ENCODE measurements around the gene ALDOB.

GRCh38 chr9:101478444-101478843 lies 42.9 kb upstream of the ALDOB start:
- no peak for TF ChIP-seq FOXK2 (IDR thresholded peaks at IDR 0.05)
- TF ChIP-seq FOXM1 (IDR thresholded peaks at IDR 0.05; ENCODE audit: borderline replicate concordance), result no peak
- no peak for TF ChIP-seq SP1 (IDR thresholded peaks at IDR 0.05)
- TF ChIP-seq ELF4 (IDR thresholded peaks at IDR 0.05), result no peak
- no peak for TF ChIP-seq FOXA1 (IDR thresholded peaks at IDR 0.05)
- no peak for TF ChIP-seq ZNF384 (IDR thresholded peaks at IDR 0.05)
- TF ChIP-seq ARNT (IDR thresholded peaks at IDR 0.05), result no peak
- TF ChIP-seq HDGF (IDR thresholded peaks at IDR 0.05; ENCODE audit: borderline replicate concordance), result no peak
- no peak for TF ChIP-seq SUZ12 (IDR thresholded peaks at IDR 0.05)
- TF ChIP-seq TARDBP (IDR thresholded peaks at IDR 0.05), result no peak
- TF ChIP-seq BHLHE40 (IDR thresholded peaks at IDR 0.05; ENCODE audit: borderline replicate concordance), result no peak
- TF ChIP-seq PKNOX1 (IDR thresholded peaks at IDR 0.05), result no peak
